Measurements from ENCODE around the gene C1S.

C1S gene

DNA sequence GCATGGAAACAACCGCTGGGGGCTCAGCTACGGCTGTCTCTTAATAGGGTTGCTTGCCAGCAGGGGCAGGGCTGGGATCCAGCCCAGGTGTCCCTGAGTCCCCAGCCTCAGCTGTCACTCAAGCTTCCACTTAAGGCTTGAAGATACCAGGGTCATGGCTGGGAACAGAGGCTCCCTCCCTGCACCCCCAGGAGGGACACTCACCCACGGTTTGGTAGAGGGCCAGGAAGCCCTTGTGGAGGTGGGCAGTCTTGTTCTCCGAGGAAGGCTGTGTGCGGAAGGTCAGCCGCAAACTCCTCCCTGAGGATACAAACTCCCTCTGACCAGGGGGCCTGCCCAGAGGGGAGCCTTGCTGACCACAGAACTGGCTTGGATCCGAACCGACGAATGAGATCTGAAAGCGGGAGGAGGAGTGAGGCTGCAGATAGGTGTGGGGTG lies 41.2 kb downstream of the C1S start:
- POLR2A ChIA-PET, result no interaction called here

GRCh38 chr12:7102582-7102981 lies 42.1 kb downstream of the C1S start:
- POLR2A ChIA-PET, result no interaction called here
- TF ChIP-seq ZNF548 (tag by site-specific recombination; IDR thresholded peaks at IDR 0.05), result no peak
- no peak for TF ChIP-seq PATZ1 (tag by site-specific recombination; IDR thresholded peaks at IDR 0.05)
- no peak for TF ChIP-seq ZBTB8A (tag by site-specific recombination; IDR thresholded peaks at IDR 0.05)
- TF ChIP-seq ZBTB7A (tag by site-specific recombination; IDR thresholded peaks at IDR 0.05; ENCODE audit: low read depth), result no peak
- no peak for TF ChIP-seq ZNF423 (tag by site-specific recombination; IDR thresholded peaks at IDR 0.05)
- TF ChIP-seq, protein P1, sequence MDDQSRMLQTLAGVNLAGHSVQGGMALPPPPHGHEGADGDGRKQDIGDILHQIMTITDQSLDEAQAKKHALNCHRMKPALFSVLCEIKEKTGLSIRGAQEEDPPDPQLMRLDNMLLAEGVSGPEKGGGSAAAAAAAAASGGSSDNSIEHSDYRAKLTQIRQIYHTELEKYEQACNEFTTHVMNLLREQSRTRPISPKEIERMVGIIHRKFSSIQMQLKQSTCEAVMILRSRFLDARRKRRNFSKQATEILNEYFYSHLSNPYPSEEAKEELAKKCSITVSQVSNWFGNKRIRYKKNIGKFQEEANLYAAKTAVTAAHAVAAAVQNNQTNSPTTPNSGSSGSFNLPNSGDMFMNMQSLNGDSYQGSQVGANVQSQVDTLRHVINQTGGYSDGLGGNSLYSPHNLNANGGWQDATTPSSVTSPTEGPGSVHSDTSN (CRISPR knock-in tag; IDR thresholded peaks at IDR 0.05), result no peak
- TF ChIP-seq, protein P2, sequence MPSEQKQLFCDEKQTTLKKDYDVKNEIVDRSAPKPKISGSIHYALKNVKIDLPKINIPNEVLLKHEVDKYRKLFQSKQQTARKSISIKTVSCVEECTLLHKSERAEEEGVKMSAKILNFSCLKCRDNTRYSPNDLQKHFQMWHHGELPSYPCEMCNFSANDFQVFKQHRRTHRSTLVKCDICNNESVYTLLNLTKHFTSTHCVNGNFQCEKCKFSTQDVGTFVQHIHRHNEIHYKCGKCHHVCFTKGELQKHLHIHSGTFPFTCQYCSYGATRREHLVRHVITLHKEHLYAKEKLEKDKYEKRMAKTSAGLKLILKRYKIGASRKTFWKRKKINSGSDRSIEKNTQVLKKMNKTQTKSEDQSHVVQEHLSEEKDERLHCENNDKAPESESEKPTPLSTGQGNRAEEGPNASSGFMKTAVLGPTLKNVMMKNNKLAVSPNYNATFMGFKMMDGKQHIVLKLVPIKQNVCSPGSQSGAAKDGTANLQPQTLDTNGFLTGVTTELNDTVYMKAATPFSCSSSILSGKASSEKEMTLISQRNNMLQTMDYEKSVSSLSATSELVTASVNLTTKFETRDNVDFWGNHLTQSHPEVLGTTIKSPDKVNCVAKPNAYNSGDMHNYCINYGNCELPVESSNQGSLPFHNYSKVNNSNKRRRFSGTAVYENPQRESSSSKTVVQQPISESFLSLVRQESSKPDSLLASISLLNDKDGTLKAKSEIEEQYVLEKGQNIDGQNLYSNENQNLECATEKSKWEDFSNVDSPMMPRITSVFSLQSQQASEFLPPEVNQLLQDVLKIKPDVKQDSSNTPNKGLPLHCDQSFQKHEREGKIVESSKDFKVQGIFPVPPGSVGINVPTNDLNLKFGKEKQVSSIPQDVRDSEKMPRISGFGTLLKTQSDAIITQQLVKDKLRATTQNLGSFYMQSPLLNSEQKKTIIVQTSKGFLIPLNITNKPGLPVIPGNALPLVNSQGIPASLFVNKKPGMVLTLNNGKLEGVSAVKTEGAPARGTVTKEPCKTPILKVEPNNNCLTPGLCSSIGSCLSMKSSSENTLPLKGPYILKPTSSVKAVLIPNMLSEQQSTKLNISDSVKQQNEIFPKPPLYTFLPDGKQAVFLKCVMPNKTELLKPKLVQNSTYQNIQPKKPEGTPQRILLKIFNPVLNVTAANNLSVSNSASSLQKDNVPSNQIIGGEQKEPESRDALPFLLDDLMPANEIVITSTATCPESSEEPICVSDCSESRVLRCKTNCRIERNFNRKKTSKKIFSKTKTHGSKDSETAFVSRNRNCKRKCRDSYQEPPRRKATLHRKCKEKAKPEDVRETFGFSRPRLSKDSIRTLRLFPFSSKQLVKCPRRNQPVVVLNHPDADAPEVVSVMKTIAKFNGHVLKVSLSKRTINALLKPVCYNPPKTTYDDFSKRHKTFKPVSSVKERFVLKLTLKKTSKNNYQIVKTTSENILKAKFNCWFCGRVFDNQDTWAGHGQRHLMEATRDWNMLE (tag by site-specific recombination; conservative IDR thresholded peaks at IDR 0.05; ENCODE audit: low read depth), result no peak
- no peak for TF ChIP-seq ZNF155 (tag by site-specific recombination; IDR thresholded peaks at IDR 0.05)
- Histone ChIP-seq H3K4me1 (ENCODE audit: control insufficient read depth, insufficient read depth, low read length) (no peaks in the 10 kb centered on the region), H3K9me3 (ENCODE audit: control insufficient read depth, insufficient read depth, low read depth, low read length) (no peaks in the 10 kb centered on the region), H3K4me3 (ENCODE audit: low read depth, low read length) (no peak overlapping the region), H3K36me3 (ENCODE audit: control insufficient read depth in 2 of 2, insufficient read depth in 1 of 2, low read length in 2 of 2) (peaks cover 0 to 29% of the 10 kb centered on the region in 2 experiments; a peak in 1 of 3 replicates), H3K27ac (ENCODE audit: extremely low read depth, low read depth, low read length) (no peak overlapping the region)
- CTCF ChIA-PET, result interaction anchor here (0.8 to 4.6 kb wide), 6 partner anchors 9 to 179 kb away, joined by 3 to 32 read pairs (median 5); partner anchors contain the start of genes C12orf57 and C1R

More for the DNA sequence above, 41.2 kb downstream of the C1S start:
- no peak overlapping the region for H3K27ac ChIP-seq (ENCODE audit: extremely low read depth, low read depth, low read length)
- CTCF ChIA-PET, result interaction anchor here (1.6 to 4.6 kb wide), 2 partner anchors 10 to 157 kb away, joined by 5 to 32 read pairs; partner anchors contain the start of gene C12orf57
- no peaks in the 10 kb centered on the region for H3K4me1 ChIP-seq (ENCODE audit: control insufficient read depth, insufficient read depth, low read length)
- H3K36me3 ChIP-seq (ENCODE audit: control insufficient read depth in 2 of 2, insufficient read depth in 1 of 2, low read length in 2 of 2), result peaks cover 0 to 29% of the 10 kb centered on the region in 2 experiments; a peak in 1 of 3 replicates
- H3K9me3 ChIP-seq (ENCODE audit: control insufficient read depth, insufficient read depth, low read depth, low read length), result no peaks in the 10 kb centered on the region
- no peak overlapping the region for H3K4me3 ChIP-seq (ENCODE audit: low read depth, low read length)
- TF ChIP-seq GLIS1 (tag by site-specific recombination; IDR thresholded peaks at IDR 0.05), result 0 out of 2 replicates have a peak, but pooled peaks have one; percentile 27
- TF ChIP-seq ZEB2 (tag by site-specific recombination; IDR thresholded peaks at IDR 0.05), result no peak

DNA sequence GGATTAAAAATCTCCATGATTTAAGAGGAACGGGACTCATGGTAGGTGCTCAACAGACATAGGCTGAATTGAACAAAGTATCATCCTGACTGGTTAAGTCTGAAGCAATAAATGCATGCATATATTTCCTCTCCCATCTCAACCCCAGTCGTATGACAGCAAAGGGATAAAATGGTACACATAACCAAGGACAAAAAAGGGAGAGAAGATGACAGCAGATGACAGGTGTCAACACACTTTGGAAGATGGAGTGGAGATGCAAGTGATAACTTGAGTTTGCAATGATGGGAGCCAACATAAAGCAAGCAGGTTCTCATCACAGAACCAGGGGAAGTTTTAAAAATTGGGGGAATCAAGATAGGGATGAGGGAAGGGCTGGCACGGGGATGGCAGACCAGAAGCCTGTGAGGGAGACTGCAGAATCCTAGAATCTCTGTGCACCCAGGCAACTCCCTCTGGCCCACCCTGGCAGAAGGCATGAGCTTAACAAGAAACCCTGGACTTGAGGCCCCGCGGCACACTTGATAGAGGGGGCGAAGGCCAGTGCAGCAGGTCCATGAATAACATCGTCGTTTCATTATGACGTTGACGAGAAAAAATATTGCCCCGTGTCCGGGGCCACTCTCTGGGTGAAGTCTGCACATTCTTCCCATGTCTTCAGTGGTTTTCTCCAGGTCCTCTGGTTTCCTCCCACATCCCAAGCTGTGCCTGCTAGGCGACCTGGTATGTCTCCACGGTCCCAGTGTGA lies 43.5 kb downstream of the C1S start:
- Histone ChIP-seq H3K4me1 (ENCODE audit: control insufficient read depth, insufficient read depth, low read length) (no peaks in the 10 kb centered on the region), H3K36me3 (ENCODE audit: control insufficient read depth in 2 of 2, insufficient read depth in 1 of 2, low read length in 2 of 2) (peaks cover 0 to 26% of the 10 kb centered on the region in 2 experiments; a peak in 1 of 3 replicates), H3K4me3 (ENCODE audit: low read depth, low read length) (no peak overlapping the region), H3K9me3 (ENCODE audit: control insufficient read depth, insufficient read depth, low read depth, low read length) (no peaks in the 10 kb centered on the region), H3K27ac (ENCODE audit: extremely low read depth, low read depth, low read length) (no peak overlapping the region)
- CTCF ChIA-PET, result interaction anchor here (0.8 to 1.4 kb wide), 2 partner anchors 9 to 159 kb away, joined by 3 to 4 read pairs; no protein-coding TSS in a partner anchor
- POLR2A ChIA-PET, result no interaction called here
- TF ChIP-seq ZNF664 (tag by site-specific recombination; IDR thresholded peaks at IDR 0.05) (no peak), ZNF76 (tag by site-specific recombination; IDR thresholded peaks at IDR 0.05; ENCODE audit: borderline replicate concordance, low read depth) (no peak), ZNF555 (tag by site-specific recombination; conservative IDR thresholded peaks at IDR 0.05) (no peak)

Measured in HEK293 (cell line).